Body of pancreas (tissue), 4 donors: ENCODE measurements around the gene SH3BP1.

ENCODE experiments used
- CTCF ChIP-seq, 7 experiments: fragments of 450-650 bp in 4 of 7; fragments of 200-600 bp in 3 of 7; sonication (generic) in 3 of 7; IDR thresholded peaks; one replicate each; pipeline ENCODE4 v1.5.1; 2016 to 2019; ENCODE audit warnings: antibody characterized with exemption in 7 of 7
- POLR2A ChIP-seq, 3 donors: fragments of 450-650 bp; IDR thresholded peaks; one replicate each; pipeline ENCODE4 v1.6.1; 2016; ENCODE audit warnings: antibody characterized with exemption in 3 of 3, mild to moderate bottlenecking in 2 of 3

GRCh38 chr22:37638391-37639069 lies 939 bp upstream of the SH3BP1 start:
- no peak for TF ChIP-seq POLR2A (IDR thresholded peaks at IDR 0.05)
- TF ChIP-seq CTCF (IDR thresholded peaks at IDR 0.05), result no peak
